Chondrocyte (in vitro differentiated cells): ENCODE measurements around the gene CDH7. TPM values are rescaled to one million over a fixed set of nuclear protein-coding genes. Genes with fewer than 3 reads are reported as not detected.

ENCODE experiments used
- DNase-seq: peaks from one replicate; pipeline ENCODE4 v3.0.0; 2021; ENCODE audit warnings: mixed read lengths, low spot score
- H3K27ac Mint-ChIP-seq: one replicate; pipeline ENCODE4 v1.8.0; 2021; ENCODE audit warnings: mild to moderate bottlenecking, moderate library complexity, mixed read lengths; ENCODE audit not compliant: unreplicated experiment
- H3K27me3 Mint-ChIP-seq: 2 replicates; pipeline ENCODE4 v1.8.0; 2021; ENCODE audit warnings: low read depth, mixed read lengths
- H3K36me3 Mint-ChIP-seq: 2 replicates; pipeline ENCODE4 v1.8.0; 2021; ENCODE audit warnings: low read depth, mixed read lengths
- H3K4me1 Mint-ChIP-seq: 2 replicates; pipeline ENCODE4 v1.8.0; 2021; ENCODE audit warnings: low read depth, mild to moderate bottlenecking, mixed read lengths
- H3K4me3 Mint-ChIP-seq: one replicate; pipeline ENCODE4 v1.8.0; 2021; ENCODE audit warnings: mild to moderate bottlenecking, moderate library complexity, mixed read lengths; ENCODE audit not compliant: unreplicated experiment
- H3K9me3 Mint-ChIP-seq: 2 replicates; pipeline ENCODE4 v1.8.0; 2021; ENCODE audit warnings: low read depth, mixed read lengths
- total RNA-seq: library from RNA; stranded (reverse); gene quantifications from 3 replicates; pipeline ENCODE4 v1.2.1, GENCODE V29; 2021
- TF ChIP-seq, protein P1 (sequence below): fragments of 200-600 bp; sonication (generic); IDR thresholded peaks from 2 replicates; pipeline ENCODE4 v1.5.0; 2021; ENCODE audit warnings: antibody characterized with exemption, mild to moderate bottlenecking, moderate library complexity

Gene CDH7
- total RNA-seq, 1 donor from 2014 or later: not detected

- no peak overlapping the region for H3K27ac Mint-ChIP-seq
- no peaks in the 10 kb centered on the region for H3K36me3 Mint-ChIP-seq
- H3K27me3 Mint-ChIP-seq: peaks cover 20% of the 10 kb centered on the region
- H3K4me1 Mint-ChIP-seq: no peaks in the 10 kb centered on the region
- no peak overlapping the region for H3K4me3 Mint-ChIP-seq
- H3K9me3 Mint-ChIP-seq: no peaks in the 10 kb centered on the region
- TF ChIP-seq, protein P1, sequence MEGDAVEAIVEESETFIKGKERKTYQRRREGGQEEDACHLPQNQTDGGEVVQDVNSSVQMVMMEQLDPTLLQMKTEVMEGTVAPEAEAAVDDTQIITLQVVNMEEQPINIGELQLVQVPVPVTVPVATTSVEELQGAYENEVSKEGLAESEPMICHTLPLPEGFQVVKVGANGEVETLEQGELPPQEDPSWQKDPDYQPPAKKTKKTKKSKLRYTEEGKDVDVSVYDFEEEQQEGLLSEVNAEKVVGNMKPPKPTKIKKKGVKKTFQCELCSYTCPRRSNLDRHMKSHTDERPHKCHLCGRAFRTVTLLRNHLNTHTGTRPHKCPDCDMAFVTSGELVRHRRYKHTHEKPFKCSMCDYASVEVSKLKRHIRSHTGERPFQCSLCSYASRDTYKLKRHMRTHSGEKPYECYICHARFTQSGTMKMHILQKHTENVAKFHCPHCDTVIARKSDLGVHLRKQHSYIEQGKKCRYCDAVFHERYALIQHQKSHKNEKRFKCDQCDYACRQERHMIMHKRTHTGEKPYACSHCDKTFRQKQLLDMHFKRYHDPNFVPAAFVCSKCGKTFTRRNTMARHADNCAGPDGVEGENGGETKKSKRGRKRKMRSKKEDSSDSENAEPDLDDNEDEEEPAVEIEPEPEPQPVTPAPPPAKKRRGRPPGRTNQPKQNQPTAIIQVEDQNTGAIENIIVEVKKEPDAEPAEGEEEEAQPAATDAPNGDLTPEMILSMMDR: no peak
- no peak for DNase-seq
These were observed 168.9 kb downstream of the CDH7 start for GRCh38 chr18:65919663-65920062.

DNA sequence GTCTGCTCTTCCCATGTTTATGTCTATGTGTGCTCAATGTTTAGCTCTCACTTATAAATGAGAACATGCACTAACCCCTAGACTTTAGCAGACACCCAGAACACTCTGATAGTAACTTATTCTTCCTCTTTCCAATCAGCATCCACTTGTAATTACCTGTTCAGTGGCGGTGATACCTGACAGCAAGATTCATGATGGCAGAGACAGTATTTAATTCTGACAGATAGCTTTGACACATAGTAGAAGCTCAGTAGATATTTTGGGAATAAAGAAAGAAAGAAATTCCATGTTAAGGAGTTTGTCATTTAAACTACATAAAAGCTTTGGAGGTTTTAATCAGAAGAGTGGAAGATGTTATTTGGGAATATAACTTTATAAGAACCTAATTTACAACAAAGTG, 171.3 kb downstream of the CDH7 start:
- TF ChIP-seq, protein P1: no peak
- no peaks in the 10 kb centered on the region for H3K9me3 Mint-ChIP-seq
- H3K4me3 Mint-ChIP-seq: no peak overlapping the region
- H3K36me3 Mint-ChIP-seq: no peaks in the 10 kb centered on the region
- peaks cover 20% of the 10 kb centered on the region for H3K27me3 Mint-ChIP-seq
- no peaks in the 10 kb centered on the region for H3K4me1 Mint-ChIP-seq
- no peak for DNase-seq
- no peak overlapping the region for H3K27ac Mint-ChIP-seq

DNA sequence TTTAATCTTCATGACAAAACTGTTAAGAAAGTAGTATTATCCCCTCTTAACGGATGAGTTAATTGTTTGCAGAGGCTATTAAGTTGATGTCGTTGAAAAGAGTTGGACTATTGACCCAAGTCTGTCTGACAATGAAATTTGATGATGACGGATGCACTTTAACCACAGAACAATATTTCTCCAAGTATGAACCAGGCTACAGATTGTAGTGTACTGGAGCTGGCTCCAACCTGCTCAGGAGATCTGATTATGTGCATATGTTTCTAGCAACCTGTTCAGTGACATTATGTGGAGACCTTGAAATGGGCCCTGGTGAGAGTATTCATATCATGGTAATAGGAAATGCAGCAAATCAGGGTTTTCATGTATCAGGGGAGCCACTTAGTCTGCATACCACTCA, 174.1 kb downstream of the CDH7 start:
- Mint-ChIP-seq H3K27ac (no peak overlapping the region), H3K4me1 (no peaks in the 10 kb centered on the region), H3K36me3 (no peaks in the 10 kb centered on the region), H3K9me3 (no peaks in the 10 kb centered on the region), H3K4me3 (no peak overlapping the region), H3K27me3 (peaks cover 13% of the 10 kb centered on the region)
- TF ChIP-seq, protein P1: no peak
- no peak for DNase-seq

DNA sequence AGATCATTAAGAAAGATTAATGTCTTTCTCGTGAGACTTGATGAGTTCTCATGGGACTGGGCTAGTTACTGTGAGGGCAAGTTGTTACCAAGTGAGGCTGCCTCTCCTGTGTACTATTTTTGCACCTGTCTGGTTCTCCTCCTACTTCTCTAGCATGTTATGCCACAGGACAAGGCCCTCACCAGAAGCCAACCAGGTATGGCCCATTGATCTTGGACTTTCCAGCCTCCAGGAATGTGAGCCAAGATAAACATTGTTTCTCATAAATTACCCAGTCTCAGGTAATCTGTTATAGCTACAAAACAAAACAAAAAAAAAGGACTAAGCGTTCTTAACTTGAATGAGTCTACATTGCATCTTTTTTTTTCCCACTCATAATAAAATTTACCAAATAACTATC, 184.1 kb downstream of the CDH7 start:
- Mint-ChIP-seq H3K9me3 (peaks cover 8% of the 10 kb centered on the region), H3K4me1 (no peaks in the 10 kb centered on the region), H3K4me3 (no peak overlapping the region), H3K36me3 (peaks cover 2% of the 10 kb centered on the region), H3K27me3 (peaks cover 3% of the 10 kb centered on the region), H3K27ac (no peak overlapping the region)
- TF ChIP-seq, protein P1: no peak
- DNase-seq: no peak

DNA sequence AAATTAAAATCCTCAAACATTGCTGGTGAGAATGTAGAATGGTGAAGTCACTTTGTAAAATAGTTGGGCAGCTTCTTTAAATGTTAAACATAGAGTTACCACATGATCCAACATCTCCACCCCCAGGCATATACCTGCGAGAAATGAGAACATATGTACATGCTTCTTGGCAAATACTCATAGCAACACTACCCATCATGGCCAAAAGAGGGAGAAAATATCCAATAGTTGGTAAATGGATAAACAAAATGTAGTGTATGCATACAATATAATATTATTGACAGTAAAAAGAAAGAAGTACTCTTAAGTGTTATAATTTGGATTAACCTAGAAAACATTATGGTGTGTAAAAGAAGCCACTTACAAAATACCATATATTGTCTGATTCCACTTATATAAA, 185.9 kb downstream of the CDH7 start:
- H3K4me1 Mint-ChIP-seq: no peaks in the 10 kb centered on the region
- H3K27me3 Mint-ChIP-seq: peaks cover 3% of the 10 kb centered on the region
- TF ChIP-seq, protein P1: peak; percentile 44
- no peak for DNase-seq
- H3K9me3 Mint-ChIP-seq: peaks cover 8% of the 10 kb centered on the region
- peaks cover 2% of the 10 kb centered on the region for H3K36me3 Mint-ChIP-seq
- H3K27ac Mint-ChIP-seq: no peak overlapping the region
- H3K4me3 Mint-ChIP-seq: no peak overlapping the region
